Breast epithelium (tissue), 4 donors: ENCODE data around the gene ST6GALNAC6. TPM values are rescaled to one million over a fixed set of nuclear protein-coding genes. Genes with fewer than 3 reads are reported as not detected.

ENCODE experiments used
- DNase-seq, 2 donors: peaks; one replicate each; pipeline ENCODE4 v3.0.0-alpha.2; 2019; ENCODE audit warnings: low spot score in 2 of 2
- H3K27ac ChIP-seq, 2 donors: fragments of 200-600 bp; sonication (generic) in 1 of 2; one replicate each; pipeline ENCODE4 v1.5.1; 2016 to 2019; ENCODE audit warnings: mild to moderate bottlenecking in 1 of 2
- H3K27me3 ChIP-seq, 2 donors: fragments of 200-600 bp; sonication (generic) in 1 of 2; one replicate each; pipeline versions ENCODE4 v1.5.1 to v1.6.0; 2017 to 2019; ENCODE audit warnings: control low read depth in 1 of 2, mild to moderate bottlenecking in 1 of 2
- H3K36me3 ChIP-seq: fragments of 200-600 bp; one replicate; pipeline ENCODE4 v1.5.1; 2019
- H3K4me1 ChIP-seq, 2 donors: fragments of 200-600 bp; sonication (generic); one replicate each; pipeline ENCODE4 v1.5.1; 2016 to 2019; ENCODE audit warnings: control low read depth in 1 of 2
- H3K4me3 ChIP-seq, 3 donors: fragments of 200-600 bp; sonication (generic); 1 replicate in 2 of 3; 2 replicates in 1 of 3; pipeline ENCODE4 v1.5.1; 2016 to 2019; ENCODE audit warnings: mild to moderate bottlenecking in 3 of 3, moderate library complexity in 2 of 3
- H3K9me3 ChIP-seq, 2 donors: fragments of 200-600 bp; sonication (generic) in 1 of 2; one replicate each; pipeline ENCODE4 v1.5.1; 2016 to 2019; ENCODE audit warnings: control low read depth in 1 of 2
- CTCF ChIP-seq, 3 donors: fragments of 450-650 bp; IDR thresholded peaks; one replicate each; pipeline ENCODE4 v1.5.1; 2016 to 2017; ENCODE audit warnings: antibody characterized with exemption in 3 of 3, mild to moderate bottlenecking in 3 of 3, moderate library complexity in 3 of 3
- POLR2A ChIP-seq: fragments of 450-650 bp; IDR thresholded peaks from one replicate; pipeline ENCODE4 v1.6.1; 2016; ENCODE audit warnings: antibody characterized with exemption, mild to moderate bottlenecking, moderate library complexity
- POLR2AphosphoS5 ChIP-seq, 3 donors: sonication (generic); formaldehyde crosslinking; IDR thresholded peaks; one replicate each; pipeline ENCODE4 v1.6.1; 2017; ENCODE audit warnings: antibody characterized with exemption in 3 of 3
- intact Hi-C: fragments of 100-400 bp; cut with DNase I; formaldehyde crosslinking; loops from one replicate; pipeline ENCODE4 v1.15.1; 2023; ENCODE audit warnings: low total_unique reads
- total RNA-seq, 3 donors: library from RNA; depleted of rRNA; stranded (reverse); fragments of >200 nt; gene quantifications; one replicate each; pipeline ENCODE4 v1.1.0, GENCODE V29; 2016

The ST6GALNAC6 gene
- total RNA-seq, 3 donors from 2014 or later, result 61.5 to 175 (median 103) TPM

GRCh38 chr9:127917603-127918002, 18.2 kb upstream of the ST6GALNAC6 start:
- intact Hi-C loops, result no loop called here
- Histone ChIP-seq H3K4me3 (peak overlapping the region in 2 of 3 donors; percentile 61 to 78), H3K36me3 (no peaks in the 10 kb centered on the region), H3K27me3 (no peaks in the 10 kb centered on the region), H3K27ac (peak overlapping the region; percentile 68 to 85), H3K9me3 (no peaks in the 10 kb centered on the region), H3K4me1 (peaks cover 6 to 8% of the 10 kb centered on the region in 2 donors)
- TF ChIP-seq POLR2AphosphoS5 (IDR thresholded peaks at IDR 0.05) (no peak), CTCF (IDR thresholded peaks at IDR 0.05) (no peak), POLR2A (no peak)
- DNase-seq, result no peak

GRCh38 chr9:127916720-127917581, 17.5 kb upstream of the ST6GALNAC6 start, which contains the start of gene ST6GALNAC4:
Gene ST6GALNAC4, minus strand, starts transcription at chr9:127917041. Its CDS starts 622 bp downstream, at chr9:127916419.
- H3K9me3 ChIP-seq, result no peaks in the 10 kb centered on the region
- DNase-seq, result peak; percentile 81 to 86
- peak in 2 of 3 donors; percentile 13 to 16 for TF ChIP-seq POLR2AphosphoS5 (IDR thresholded peaks at IDR 0.05)
- no peak for TF ChIP-seq POLR2A
- no peaks in the 10 kb centered on the region for H3K27me3 ChIP-seq
- no peaks in the 10 kb centered on the region for H3K36me3 ChIP-seq
- peak within 1 kb of the TSS; percentile 56 to 78 (median 61) for H3K4me3 ChIP-seq
- peaks cover 6 to 8% of the 10 kb centered on the region in 2 donors for H3K4me1 ChIP-seq
- intact Hi-C loops, result no loop called here
- peak within 1 kb of the TSS; percentile 68 to 85 for H3K27ac ChIP-seq

GRCh38 chr9:127915801-127916719, 16.7 kb upstream of the ST6GALNAC6 start:
- intact Hi-C loops, result no loop called here
- TF ChIP-seq CTCF (IDR thresholded peaks at IDR 0.05) (no peak), POLR2A (no peak), POLR2AphosphoS5 (IDR thresholded peaks at IDR 0.05) (no peak)
- Histone ChIP-seq H3K4me1 (peaks cover 0 to 8% of the 10 kb centered on the region in 2 donors), H3K27me3 (no peaks in the 10 kb centered on the region), H3K4me3 (peak overlapping the region; percentile 56 to 78 (median 61)), H3K27ac (peak overlapping the region; percentile 68 to 85), H3K36me3 (no peaks in the 10 kb centered on the region), H3K9me3 (no peaks in the 10 kb centered on the region)
- DNase-seq, result no peak

- H3K27ac ChIP-seq, result peak overlapping the region; percentile 68 to 85
- no peaks in the 10 kb centered on the region for H3K36me3 ChIP-seq
- TF ChIP-seq POLR2A, result no peak
- DNase-seq, result no peak
- no peaks in the 10 kb centered on the region for H3K9me3 ChIP-seq
- intact Hi-C loops, result no loop called here
- peaks cover 0 to 8% of the 10 kb centered on the region in 2 donors for H3K4me1 ChIP-seq
- peak overlapping the region in 2 of 3 donors; percentile 56 to 78 for H3K4me3 ChIP-seq
- no peaks in the 10 kb centered on the region for H3K27me3 ChIP-seq
Observed at GRCh38 chr9:127915325-127915752, 15.9 kb upstream of the ST6GALNAC6 start.

GRCh38 chr9:127913682-127914081, 14.3 kb upstream of the ST6GALNAC6 start:
- Histone ChIP-seq H3K4me1 (peaks cover 0 to 2% of the 10 kb centered on the region in 2 donors), H3K27me3 (no peaks in the 10 kb centered on the region), H3K9me3 (no peaks in the 10 kb centered on the region), H3K4me3 (no peak overlapping the region), H3K27ac (no peak overlapping the region), H3K36me3 (no peaks in the 10 kb centered on the region)
- no peak for DNase-seq
- no peak for TF ChIP-seq POLR2A
- no peak for TF ChIP-seq POLR2AphosphoS5 (IDR thresholded peaks at IDR 0.05)
- TF ChIP-seq CTCF (IDR thresholded peaks at IDR 0.05), result no peak
- intact Hi-C loops, result no loop called here
